Suppressor macrophage treated with lipopolysaccharide for 1 hour (primary cell): ENCODE data around the gene TIAM1.

ENCODE experiments used
- DNase-seq, 3 donors: peaks; one replicate each; pipeline ENCODE4 v3.0.0-alpha.2; 2020 to 2022

TIAM1 gene

GRCh38 chr21:31164713-31165694 is 179.1 kb downstream of the TIAM1 start:
- no peak for DNase-seq

GRCh38 chr21:31162827-31163226 is 181.2 kb downstream of the TIAM1 start:
- DNase-seq = no peak

- DNase-seq = no peak
Observed at GRCh38 chr21:31162079-31162699, 181.9 kb downstream of the TIAM1 start.

DNA sequence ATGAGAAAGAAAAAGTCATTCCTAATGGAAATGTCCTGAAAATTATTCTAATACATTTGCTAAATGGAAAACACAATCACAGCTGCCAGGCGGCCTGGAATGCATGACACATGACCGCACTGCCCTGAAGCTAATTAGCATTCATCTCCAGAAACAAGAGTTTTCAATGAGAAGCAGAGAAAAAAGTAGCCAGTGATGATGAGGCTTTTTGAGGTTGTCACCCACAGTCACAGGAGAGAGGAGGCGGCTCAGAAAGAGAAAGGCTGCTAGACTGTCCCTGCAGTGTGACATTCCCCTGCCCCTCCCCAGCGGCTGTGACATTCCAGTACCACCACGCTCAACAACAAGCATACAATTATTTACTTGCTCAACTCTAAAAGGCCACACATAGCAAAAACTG is 182.9 kb downstream of the TIAM1 start:
- DNase-seq = no peak

GRCh38 chr21:31159808-31160207 is 184.3 kb downstream of the TIAM1 start:
- DNase-seq = no peak

- peak; percentile 23 to 58 (median 54) for DNase-seq
Observed at GRCh38 chr21:31158789-31159581, 185.1 kb downstream of the TIAM1 start.

DNA sequence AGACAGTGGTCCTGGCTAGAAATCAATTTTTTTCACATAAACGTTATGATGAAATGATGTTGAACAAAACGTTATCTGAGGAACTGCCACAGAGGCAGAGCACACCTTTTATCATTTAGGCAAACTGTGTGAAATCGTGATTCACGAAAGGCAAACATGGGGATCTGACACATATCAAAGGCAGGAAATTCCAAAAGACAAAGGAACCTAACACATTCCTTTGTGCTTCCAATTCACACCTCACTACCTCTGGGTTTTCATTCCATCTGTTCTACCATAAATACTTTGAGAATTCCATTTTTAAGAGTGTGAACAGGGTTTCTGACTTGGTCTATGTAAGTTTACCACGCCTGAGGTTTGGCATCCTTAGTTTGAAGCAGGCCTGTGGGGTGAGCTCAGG is 186.3 kb downstream of the TIAM1 start:
- no peak for DNase-seq

GRCh38 chr21:31156662-31157061 is 187.4 kb downstream of the TIAM1 start:
- DNase-seq = no peak

- DNase-seq = no peak
Observed at GRCh38 chr21:31156169-31156568, 187.9 kb downstream of the TIAM1 start.

GRCh38 chr21:31151156-31152045 is 192.7 kb downstream of the TIAM1 start:
- DNase-seq = no peak

DNA sequence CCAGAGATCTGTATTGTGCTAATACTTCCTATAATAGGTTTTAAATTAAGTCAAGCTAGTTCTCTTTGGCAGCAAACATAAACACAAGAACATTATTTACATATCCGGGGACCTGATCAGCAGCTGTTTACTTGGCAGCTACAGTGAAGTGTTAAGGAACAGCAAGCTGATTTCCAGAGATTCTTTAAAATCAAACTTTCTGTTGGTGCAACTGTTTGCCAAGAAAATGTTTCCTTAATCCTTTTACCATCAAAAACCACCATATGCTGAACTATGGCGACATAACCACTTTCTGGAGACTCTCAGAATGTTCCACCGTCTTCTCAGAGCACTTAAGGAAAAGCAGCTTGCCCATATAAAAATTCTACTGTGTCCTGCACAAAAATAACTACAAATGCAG is 198.8 kb downstream of the TIAM1 start:
- no peak for DNase-seq

- no peak for DNase-seq
Observed at GRCh38 chr21:31143036-31143435, 201.0 kb downstream of the TIAM1 start.

- peak in 1 of 3 donors; percentile 8 for DNase-seq
Observed at GRCh38 chr21:31142600-31142999, 201.5 kb downstream of the TIAM1 start.

DNA sequence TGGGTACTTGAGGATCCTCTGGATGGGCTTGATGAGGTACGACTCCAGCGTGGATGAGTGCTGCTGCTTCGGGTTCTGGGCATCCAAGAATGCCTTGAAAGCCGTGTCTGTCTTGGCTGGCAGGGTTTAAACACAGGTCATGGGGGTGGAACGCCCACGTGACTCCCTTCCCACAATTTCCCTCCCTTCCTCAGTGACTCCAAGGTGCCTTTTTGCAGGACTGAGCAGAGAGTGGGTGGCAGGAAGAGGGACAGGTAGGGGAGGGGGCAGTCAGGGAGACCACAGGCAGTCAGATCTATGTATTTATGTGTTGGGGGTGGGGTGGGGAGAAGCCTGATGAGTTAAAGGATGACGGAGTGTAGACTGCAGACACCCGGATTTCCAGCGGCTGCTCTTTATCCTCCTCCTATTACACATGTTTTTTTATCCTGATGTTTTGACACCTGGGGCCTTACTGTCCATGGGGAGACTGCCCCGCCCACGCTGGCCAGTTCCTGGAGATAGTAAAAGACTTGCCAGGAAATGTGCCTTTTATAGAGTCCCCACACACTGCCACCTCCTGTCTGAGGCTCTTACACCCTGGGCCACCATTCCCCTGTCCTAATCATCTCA is 202.6 kb downstream of the TIAM1 start:
- no peak for DNase-seq

GRCh38 chr21:31140676-31141075 is 203.4 kb downstream of the TIAM1 start:
- no peak for DNase-seq

DNA sequence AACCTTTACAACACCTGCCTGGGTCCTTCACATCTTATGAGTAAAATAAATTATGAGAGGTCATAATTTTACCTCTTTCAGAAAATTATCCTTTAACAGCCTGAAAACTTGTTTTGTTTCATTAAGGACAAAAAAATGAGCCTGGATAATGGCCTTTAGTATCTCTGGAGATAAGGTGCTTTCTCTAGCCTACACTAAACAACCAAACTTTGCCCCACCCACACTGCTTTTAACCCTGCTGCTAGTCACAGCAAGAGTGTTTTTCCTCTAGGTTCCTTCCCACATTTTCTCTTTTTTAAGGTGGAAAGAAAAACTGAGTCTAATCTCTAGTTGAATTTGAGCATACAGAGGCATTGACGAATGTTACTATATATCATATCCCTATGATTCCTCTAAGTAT is 204.0 kb downstream of the TIAM1 start:
- no peak for DNase-seq

DNA sequence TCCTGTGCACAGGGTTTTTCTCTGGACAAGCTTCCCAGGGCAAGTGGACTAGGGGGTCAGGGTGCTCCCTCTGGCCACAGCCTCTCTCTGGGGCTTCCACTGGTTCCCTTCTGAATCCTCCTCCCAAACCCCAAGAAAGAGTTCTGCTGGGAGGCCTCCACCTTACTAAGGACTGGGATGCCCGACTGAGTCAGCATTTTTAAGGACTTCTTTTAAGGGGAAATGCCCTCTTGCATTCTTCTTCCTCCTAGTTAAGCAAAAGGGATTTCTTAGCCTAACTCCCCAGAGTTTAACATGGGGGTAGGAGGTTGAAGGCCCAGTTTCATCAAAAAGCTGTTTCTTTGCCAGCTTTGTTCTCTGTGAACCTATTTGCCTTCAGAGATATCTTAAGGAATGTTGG is 206.1 kb downstream of the TIAM1 start:
- peak; percentile 61 to 69 (median 65) for DNase-seq

DNA sequence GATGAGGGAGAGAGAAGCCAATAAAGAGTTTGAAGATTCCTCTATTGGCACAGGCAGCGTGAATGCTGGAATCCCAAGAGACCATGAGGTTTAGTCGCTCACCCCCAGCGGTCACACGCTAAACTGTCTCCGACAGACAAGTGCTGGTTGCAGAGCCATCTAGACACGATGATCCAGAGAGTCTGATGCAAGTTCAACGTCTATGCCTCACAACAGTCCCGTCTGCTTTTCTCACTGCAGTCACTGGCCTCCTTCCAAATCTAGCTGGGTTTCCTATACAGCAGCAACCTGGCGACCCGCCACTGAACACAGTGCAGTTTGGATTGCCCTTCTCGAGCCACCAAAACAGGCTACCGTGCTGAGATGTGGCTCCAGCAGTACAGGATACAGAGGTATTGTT is 207.2 kb downstream of the TIAM1 start:
- no peak for DNase-seq

DNA sequence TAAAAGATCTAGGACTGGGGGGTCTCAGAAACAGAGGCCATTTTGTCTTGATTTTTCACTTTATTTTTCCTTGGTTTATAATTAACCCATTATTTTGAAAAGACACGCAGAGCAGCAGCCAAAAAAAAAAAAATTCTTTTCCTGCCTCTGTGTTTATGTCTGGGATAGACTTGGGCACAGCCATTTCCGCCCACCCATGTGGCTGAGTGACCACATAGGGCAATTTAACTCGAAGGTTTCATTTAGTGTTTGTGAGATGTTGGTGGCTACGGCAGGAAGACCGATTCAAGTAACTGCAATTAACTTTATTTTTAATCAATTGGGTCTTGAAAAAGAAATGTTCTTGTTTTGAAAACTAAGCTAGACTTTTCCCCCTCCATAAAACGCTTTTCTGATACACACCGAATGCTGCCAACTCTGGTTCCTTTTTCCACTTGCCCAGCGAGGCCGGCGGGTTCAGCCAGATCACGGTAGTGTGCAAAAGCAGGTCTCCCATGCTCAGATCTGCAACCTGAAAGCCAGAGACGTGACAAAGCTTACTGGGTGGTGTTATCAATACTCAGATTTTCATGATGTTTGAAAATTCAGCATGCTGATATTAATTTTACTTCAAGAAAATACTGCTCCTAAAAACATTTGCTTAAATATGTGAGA is 208.4 kb downstream of the TIAM1 start:
- no peak for DNase-seq

DNA sequence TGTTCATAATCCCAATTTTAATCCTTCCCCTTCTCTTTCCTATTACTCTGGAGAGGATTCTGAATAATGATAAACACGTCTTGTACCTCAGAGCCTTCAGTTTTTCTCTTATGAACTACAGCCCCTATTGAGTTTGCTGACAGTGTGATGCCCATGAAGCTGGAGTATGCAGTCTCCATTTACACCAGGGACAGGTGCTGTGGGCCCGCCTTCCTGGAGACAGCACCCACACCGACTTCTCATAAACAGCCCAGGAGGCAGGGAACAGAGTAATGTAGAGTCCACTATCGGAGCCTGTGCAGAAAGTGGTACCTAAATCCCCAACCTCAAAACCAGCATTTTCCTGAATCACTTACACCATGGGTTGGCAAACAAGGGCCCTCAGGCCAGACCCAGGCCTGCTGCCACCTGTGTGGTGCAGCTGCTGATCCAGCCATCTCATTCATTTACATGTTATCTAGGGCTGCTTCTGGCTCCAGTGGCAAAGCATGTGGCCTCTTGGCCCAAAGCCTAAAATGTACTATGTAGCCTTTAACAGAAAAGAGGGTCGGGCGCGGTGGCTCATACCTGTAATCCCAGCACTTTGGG is 210.7 kb downstream of the TIAM1 start:
- DNase-seq = no peak
